ENCODE results near the gene MICALL2. TPM values are rescaled to one million over a fixed set of nuclear protein-coding genes. Genes with fewer than 3 reads are reported as not detected.
A peak's percentile ranks its signal among the peaks of the same experiment; 100 is the strongest.

MICALL2 gene
- total RNA-seq, 1 donor from 2014 or later, result 19.1 TPM

DNA sequence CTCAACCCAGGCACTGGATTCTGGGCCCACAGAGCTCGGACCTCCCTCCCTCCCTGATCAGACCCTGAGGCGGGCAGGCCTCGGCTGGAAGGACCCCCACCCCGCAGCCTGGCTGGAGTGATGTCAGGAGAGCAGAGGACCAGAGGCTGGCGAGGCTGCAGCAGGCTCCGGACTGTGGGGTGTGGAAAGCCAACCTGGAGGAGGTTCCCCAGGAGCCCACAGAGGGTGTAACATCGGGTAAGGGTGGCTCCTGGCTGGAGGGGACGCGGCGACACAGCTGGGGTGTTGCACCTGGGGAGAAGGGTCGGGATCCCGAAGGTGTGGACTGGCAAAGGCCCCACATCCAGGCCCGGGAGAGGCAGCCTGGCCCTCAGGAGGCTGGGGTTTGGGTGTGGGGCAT lies 8.9 kb upstream of the MICALL2 start:
- no peak for DNase-seq

DNA sequence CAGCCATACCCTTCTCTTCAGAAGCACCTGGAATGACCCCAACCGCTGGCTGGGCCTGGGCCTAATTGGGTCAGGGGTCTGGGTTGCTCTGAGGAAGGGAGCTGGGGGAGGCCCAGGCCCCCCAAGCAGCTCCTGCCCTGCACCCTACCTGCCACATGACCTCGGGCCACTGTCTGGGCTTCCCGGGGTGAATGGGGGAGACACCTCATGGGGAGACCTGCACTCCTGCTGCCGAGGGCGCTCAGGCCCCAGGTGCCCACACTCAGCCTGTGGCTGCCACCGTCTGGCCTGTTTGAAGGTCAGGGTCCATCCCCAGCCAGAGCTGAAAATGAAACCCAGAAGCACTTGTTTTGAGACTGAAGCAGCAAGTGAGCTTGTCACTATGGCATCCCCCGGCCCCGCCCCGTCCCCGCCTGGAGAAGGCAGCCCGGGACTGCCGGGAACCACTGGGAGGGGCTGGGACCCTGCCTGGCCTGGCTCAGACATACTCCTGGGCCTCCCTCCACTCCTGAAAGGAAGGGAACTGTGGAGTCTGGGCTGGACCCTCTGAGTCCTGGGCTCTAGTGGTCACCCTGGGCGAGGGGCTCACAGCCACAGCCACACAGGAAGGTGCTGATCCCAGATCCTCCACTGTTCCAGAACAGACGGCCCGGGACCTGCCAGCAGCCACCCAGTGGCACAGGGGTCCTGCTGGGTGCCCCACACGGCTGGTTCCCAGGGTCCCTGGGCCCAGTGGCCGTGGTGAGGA lies 7.4 kb upstream of the MICALL2 start:
- DNase-seq, result peak; percentile 31

DNA sequence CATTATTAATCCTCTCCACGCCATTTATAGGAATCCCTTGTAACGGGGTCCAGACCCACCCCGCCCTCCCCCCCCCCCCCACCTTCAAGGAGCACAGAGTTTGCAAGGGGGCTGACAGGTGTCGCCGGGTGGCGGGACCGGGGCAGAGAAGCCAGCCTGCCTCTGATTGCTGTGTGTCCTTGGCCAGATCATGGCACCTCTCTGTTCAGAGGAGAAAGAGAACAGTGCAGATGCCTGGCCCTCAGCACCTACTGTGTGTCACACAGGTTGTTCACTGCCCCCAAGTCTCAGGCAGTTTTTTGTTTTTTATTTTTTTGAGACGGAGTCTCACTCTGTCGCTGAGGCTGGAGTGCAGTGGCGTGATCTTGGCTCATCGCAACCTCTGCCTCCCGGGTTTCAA lies 5.4 kb upstream of the MICALL2 start:
- no peak for DNase-seq

DNA sequence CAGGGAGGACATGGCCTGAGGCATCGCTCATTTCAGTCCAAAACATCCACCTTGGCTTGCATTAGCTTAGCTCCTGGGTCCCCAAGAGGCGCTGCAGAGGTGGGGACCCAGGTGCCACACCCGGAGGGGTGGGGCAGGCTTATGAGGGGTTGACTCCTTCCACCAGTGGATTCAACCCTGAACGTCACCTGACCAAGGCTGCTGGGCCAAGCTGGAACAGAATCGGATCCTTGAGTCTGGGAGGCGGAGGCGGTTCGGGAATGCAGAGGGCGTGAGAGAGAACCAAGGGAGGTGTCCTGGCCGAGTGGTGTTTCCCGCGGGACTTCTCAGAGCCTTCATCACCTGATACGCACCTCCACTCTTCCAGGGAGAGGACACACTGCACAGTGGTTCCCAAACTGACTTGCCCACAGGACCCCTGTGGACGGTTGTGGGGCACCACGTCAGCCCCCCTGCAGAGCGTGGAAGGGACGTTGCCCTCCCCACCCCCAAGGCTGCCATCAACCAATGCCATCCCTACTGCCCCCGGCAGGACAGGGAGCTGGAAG lies 4.5 kb upstream of the MICALL2 start:
- no peak for DNase-seq

DNA sequence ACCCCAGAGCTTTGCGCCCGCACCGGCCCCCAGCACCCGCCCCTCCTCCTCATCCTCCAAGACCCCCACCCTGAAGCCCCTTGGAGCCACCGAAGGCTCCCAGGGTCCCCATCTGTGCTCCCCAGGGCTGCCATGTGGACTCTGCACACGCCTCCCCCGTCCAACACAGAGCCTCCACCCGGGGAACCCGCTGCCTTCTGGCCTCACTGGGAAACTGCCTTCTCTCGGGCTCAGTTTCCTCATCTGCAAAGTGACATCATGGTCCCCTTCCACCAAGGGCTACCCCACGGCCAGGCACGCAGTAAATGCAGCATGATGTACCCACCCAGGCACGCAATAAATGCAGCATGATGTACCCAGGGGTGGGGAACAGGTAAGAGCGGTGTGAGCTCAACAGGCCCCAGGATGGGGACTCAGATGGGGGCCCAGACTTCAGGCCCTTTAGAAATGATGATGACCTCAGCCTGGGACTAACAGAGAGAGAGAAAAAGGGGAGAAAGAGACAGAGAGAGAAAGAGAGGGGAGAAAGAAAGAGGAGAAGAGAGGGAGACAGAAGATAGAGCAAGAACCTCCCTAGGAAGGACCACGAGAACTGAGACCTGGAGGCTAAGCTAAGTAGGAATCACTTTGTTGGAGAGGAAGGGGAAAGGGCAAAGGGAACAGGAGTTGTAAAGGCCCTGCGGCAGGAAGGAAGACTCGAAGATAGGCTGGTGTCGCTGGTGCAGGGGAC lies 2.5 kb upstream of the MICALL2 start:
- DNase-seq, result no peak

DNA sequence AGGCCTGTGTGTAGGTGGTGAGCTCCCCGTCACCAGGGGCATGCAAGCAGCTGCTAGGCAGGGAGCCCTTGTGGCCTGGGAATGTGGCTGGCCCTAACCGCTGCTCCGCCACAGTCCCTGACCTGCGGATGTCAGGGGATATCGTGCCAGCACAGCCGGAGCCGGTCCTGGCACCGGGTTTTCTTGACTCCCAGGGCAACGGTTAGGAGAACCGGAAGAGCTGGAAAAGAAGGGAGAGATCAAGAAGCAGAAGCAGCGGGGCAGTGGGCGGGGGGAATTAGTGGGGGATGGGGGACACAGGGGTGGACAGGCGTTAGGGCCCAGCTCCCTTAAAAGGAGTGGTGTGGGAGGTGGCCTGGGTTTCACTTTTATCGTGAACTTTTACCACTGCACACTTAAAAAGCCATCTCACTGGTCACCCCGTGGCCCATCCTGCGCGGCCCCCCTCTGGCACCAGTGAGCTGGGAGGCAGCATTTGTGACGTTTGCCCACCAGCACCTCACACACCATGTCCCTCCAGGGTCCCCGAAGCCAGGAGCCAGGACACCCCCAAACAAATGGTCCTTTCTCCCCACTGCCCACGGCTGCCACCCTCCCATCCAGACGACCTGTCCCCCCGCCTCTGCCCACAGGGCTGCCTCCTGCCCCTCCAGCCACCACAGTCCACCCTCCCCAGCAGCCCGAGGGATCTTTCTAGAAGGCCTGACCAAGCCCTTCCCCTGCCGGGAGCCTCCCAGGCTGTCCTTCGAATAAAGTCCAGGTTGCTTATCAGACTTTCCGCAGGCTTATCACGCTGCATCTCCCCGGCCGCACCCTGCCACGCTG lies 1.8 kb upstream of the MICALL2 start:
- peak; percentile 60 for DNase-seq

DNA sequence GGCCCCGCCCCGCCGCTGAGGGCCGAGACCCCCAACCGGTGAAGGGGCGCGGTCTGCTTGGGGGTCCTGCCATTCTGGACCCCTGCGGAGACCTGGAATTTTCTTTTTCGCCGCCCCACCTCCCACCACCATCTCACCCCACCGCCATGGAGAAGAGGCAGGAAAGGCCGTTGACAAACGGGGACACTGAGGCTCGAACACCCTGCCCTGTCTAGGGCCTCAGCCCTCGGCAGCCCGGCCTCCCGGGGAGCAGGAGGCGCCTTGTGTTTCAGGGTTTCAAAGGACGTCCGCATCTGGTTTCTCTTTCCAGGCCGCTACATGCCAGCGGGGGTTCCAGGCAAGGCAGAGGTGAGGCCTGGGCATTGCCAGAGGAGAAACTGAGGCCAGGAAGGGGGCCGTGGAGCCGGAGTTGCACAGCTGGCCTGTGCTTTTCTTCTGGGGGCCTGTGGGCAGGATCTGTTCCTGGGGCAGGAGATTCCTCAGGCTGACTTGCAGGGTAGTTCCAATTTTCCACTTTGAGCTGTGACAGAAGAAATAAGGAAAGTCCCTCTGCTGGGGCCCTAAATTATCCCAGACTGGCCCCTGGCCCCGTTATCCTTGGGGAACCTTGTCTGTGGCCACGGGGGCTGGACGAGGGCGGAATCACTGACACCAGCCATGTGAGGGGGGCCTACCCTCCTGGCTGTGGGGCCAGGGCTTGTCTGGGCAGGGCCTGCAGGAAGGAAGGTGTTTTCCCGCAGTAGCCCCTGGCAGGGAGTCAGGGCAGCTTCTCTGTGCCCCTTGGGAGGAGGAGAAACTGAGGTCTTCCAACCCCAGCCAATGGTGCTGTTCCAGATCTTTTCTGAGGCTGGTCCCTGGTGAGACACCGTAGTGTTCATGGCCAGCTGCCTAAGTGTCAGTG lies 900 bp upstream of the MICALL2 start:
- DNase-seq, result no peak

DNA sequence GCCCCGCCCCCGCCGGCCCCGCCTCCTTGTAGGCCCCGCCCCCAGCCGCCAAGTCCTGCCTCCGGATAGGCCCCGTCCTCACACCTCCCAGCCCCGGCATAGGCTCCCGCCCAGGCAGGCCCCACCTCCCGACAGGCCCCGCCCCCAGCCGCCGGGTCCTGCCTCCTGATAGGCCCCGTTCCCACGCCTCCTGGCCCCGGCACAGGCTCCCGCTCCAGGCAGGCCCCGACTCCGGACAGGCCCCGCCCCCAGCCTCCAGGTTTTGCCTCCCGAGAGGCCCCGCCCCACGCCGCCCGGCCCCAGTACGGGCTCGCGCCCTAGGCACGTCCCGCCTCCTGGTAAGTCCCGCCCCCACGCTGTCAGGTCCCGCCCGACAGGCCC lies 232 bp upstream of the MICALL2 start:
- peak; percentile 99 for DNase-seq

DNA sequence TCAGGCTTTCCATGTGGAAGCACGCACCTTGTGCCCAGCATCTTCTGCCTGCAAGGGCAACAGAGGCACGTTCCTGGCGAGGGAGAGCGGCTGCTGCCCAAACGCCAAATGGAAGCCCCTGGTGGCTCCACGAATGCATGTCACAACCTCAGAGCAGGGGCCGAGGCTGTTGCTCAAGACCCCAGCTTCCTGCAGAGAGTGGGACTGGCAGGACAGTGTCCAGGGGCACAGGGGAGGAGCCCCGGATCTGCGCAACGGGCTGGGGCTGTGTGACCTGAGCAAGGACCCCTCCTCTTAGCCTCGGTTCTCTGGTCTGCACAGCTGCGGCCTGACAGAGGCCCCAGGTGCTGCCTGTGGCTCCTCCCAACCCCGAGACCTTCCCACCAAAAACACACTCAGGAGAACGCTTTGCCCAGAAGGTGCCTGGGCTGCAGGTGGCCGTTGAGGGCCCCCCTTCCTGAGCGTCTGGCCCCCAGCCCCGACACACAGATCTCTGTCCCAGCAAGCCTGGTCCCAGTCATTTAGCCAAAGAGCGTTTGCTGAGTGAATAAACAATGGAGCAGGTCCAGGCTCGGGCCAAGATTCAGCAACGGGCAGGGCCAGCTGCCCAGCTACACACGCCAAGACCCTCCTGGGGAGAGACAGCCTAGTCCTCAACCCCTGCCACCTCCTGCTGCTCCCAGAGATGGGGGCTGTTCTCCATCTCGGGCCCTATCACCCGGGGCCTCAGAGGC lies 1.2 kb downstream of the MICALL2 start:
- peak; percentile 40 for DNase-seq

DNA sequence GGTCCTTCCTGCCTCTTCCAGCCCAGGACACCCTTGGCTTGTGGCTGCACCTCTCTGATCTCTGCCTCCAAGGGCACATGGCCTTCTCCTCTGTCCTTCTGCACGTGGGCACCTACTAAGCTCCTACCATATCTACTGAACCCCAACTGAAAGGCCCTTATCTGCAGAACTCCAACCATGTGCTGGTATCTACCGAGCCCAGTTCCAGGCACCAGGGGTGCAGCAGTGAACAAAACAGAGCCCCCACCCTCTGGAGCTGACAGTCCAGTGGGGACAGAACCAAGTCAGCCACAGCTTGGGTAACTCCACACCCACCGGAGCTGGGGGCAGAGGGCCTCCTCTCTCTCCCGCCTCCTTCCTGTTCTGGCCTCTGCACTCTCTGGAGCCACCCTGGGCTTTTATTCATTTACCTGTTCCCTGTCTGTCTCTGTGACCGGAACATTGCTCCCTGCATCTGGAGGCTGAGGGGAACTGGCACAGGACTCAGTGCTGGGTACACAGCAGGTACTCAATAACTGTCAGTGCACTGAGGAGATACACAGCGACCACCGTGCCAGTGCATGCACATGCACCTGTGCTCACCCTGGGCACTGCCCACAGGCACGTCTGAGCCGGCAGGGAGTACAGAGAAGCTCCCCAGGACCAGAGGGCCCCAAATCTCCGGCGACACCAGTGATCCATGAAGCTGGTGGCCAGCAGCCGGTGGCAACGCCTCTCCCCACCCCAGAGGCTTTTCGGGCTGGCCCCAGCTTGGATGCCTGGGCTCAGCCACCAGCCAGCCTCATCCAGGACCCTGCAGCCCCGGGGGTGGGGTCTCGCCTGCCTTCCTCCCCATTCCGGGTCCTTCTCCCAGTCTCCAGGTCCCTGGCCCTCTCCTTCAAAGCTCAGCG lies 2.0 kb downstream of the MICALL2 start:
- no peak for DNase-seq

DNA sequence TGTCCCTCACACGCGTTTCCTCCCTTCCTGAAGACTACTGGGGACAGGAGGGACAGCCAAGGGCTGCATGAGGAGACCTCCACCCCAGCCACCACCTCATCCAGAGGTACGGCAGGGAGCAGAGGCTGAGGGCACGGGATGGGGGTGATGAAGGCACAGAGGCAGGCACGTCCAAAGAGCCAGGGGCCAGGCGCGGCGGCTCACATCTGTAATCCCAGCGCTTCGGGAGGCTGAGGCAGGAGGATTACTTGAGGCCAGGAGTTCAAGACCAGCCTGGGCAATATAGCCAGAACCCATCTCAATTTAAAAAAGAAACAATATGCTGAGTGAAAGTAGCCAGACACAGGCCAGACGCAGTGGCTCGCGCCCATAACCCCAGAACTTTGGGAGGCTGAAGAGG lies 3.3 kb downstream of the MICALL2 start:
- DNase-seq, result no peak

DNA sequence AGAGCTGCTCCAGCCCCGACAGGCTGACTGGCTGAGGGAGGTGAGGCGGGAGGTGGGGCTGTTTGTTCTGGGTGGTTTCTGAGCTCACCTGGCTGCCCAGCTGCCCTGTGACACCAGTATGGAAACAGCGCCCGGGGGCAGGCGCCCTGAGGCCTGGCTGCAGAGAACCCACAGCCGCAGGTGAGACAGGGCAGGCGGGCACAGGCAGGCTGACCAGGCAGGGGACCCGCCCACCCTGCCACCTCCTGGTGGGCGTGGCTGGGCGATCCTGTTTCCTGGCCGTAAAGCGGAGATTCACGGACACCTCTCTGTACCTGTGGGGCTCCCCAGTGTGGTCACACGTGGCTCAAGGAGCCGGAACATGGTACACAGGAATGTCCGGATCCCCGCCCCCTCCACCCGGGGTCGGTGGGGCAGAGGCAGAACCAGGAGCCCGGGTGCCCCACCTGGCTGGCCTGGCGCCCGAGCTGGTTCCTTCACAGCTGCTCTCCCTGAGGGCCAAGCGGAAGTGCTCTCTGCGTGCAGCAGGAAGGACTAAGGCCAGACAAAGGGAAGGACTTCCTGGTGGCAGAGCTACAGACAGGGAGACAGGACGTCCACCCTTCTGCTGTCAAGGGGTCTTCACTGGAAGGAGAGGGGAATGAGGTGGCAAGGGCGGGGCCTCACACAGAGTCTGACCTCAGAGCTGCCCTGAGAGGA lies 3.9 kb downstream of the MICALL2 start:
- peak; percentile 49 for DNase-seq

DNA sequence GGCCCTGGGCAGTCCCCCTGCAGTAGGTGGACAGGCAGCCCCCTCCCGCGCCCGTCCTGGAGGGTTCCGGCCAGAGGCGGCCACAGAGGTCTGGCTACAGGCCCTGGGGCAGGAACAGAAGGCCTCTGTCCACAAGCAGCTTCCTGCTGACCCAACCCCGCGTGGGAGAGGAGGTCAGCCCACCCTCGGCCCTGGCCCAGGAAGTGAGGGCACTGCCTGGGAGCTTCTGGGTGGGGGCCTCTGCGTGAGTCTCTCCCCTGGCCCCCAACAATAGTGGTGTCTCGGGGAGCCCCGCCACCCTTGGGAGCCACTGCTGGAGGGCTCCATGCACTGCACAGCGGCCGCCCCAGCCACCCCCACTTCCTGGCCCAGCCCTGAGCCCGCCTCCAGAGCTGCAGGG lies 4.7 kb downstream of the MICALL2 start:
- peak; percentile 28 for DNase-seq

DNA sequence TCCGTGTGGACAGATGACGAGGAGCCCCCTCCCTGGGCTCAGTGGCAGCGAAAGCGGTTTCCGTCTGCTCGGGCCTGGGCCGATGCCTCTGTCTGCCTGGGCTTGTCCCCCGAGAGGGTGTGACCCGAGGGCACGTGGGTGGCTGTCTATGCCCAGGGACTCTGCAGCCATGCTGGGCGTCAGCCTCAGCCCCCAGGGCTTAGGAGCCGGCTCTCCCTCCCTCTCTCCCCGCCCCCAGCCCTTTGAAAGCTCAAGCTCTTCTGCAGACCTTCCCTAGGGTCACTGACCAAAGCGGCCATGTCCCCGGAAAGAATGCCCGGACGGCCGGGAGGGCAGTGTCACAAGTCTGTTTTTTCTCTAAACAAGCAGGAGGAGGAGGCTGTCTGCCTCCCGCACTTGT lies 7.1 kb downstream of the MICALL2 start:
- no peak for DNase-seq

DNA sequence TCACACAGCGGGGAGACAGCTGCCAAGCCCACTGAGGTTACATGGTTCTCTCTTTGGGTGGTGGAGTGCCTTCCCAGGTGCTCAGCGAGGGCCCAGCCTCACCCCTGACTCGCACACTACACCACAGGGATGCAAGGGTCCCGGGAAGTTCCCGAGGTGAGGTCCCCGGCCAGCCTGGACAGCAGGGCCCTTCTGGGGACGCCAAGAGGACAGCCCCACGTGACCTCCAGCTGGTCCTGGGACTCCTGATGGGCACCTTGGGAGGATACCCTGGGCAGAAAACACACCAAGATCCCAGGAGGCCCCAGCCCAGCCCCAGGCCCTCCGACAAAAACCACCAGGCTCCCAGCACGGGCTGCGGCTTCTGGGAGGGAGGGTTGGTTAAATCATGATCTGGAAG lies 8.3 kb downstream of the MICALL2 start:
- no peak for DNase-seq

DNA sequence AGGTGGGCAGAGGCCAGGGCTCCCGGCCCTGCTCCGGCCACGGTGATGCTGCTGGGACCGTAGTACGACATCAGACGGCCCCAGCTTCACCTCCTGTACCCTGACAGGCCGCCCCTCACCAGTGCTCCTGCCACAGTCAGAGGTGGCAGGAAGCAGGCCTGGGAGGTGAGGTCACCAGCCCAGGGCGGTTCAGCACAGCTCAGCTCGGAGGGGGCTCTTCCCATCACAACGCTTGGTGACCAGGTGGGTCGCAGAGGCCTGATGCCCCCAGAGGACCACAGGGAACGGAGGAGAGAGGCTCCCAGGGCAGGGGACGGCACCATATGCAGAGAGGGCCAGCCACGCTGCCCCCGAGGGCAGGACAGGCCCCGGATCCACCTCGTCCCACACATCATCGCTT lies 8.8 kb downstream of the MICALL2 start:
- no peak for DNase-seq

DNA sequence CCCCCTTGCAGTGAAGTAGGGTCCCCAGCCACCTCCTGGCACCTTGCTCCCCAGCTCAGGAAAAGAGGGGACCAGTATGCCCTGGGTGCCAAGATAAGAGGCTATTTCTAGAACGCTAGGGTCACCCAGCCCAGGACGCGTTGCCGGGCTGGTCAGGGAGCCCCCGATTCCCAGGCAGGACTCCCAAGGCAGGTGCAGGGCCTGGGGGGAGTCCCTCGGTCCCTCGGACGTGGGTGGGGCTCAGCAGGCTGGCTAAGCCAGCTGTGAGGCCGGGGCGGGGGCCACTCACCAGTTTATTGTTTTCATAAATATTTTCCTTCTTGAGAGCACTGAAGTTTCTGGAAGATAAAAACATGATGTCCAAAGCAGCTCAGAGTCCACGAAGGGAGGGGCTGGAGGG lies 9.3 kb downstream of the MICALL2 start:
- no peak for DNase-seq

DNA sequence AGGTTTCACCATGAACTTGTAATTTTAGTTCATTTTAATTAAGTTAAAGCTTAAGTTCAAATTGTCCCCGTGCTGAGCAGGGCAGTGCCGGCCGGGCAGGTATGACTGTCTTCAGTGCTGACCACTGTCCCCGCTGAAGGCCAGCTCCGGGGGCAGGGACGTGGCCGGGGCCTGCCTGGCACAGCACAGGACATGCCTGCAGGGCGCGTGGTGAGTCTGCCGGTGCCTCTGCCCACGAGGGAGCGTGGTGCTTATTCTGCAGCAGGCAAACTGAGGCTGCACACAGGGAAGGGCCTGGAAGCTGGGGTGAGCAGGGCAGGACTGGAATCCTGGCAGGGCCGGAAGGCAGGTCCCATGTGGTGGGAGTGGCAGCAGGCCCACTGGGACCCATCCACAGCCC lies 9.8 kb downstream of the MICALL2 start:
- no peak for DNase-seq

DNA sequence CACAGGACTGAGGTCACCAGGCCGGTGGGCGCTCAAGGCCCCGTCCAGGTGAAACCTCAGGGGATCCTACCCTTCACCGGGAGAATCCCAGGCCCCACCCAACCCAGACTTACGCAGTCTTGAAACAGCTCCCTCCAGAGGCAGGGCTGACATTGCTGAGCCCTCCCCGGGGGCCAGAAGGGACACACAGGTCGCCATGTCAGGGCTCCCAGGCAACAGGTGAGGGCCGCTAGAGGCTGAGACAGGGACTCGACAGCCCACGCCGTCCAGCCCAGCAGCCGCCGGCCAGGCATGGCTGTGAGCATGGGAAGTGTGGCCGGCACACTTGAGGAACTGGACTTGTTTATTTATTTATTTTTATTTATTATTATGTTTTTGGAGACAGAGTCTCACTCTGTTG lies 10.3 kb downstream of the MICALL2 start:
- DNase-seq, result no peak
